ENCODE data around the gene COA6.

- TF ChIP-seq POLR2AphosphoS5 (IDR thresholded peaks at IDR 0.05; ENCODE audit: borderline replicate concordance, low read depth, low read length) (no peak), EZH2 (IDR thresholded peaks at IDR 0.05) (no peak), FOXP2 (optimal IDR thresholded peaks at IDR 0.05; ENCODE audit: control extremely low read depth, extremely low read length, insufficient read depth) (no peak)
Observed at GRCh38 chr1:234330843-234331215, 42.4 kb upstream of the COA6 start.
